DND-41 (cell line): Measurements from ENCODE around the gene MYH9.

Source experiments
- ATAC-seq: fragments of 200-7000 bp; cut with Tn5 transposase; 3 replicates; pipeline ENCODE4 v1.9.1; 2021; ENCODE audit warnings: low read depth; ENCODE audit not compliant: insufficient read depth
- DNase-seq: peaks from one replicate; pipeline ENCODE4 v3.0.0-alpha.2; 2020
- H2AFZ ChIP-seq: 2 replicates; pipeline ENCODE4 v1.6.0; 2012; ENCODE audit warnings: low read depth, low read length
- H3K27ac ChIP-seq: 2 replicates; pipeline ENCODE4 v1.5.1; 2012; ENCODE audit warnings: low read length, inconsistent platforms
- H3K27me3 ChIP-seq: fragments of 200-600 bp; sonication (generic); 2 replicates; pipeline ENCODE4 v1.6.0; 2012; ENCODE audit warnings: low read length, mild to moderate bottlenecking, inconsistent platforms; ENCODE audit not compliant: insufficient read depth, poor library complexity
- H3K36me3 ChIP-seq: 2 replicates; pipeline ENCODE4 v1.5.1; 2012; ENCODE audit warnings: low read length, inconsistent platforms; ENCODE audit not compliant: insufficient read depth
- H3K4me1 ChIP-seq: 2 replicates; pipeline ENCODE4 v1.5.1; 2012; ENCODE audit warnings: mild to moderate bottlenecking, low read length; ENCODE audit not compliant: insufficient read depth
- H3K4me2 ChIP-seq: 2 replicates; pipeline ENCODE4 v1.6.0; 2012; ENCODE audit warnings: mild to moderate bottlenecking, moderate library complexity, low read length, inconsistent platforms; ENCODE audit not compliant: insufficient read depth
- H3K4me3 ChIP-seq, 2 experiments: fragments of 200-600 bp in 1 of 2; shearing (Covaris generic) in 1 of 2; 2 replicates each; pipeline ENCODE4 v1.5.1; 2012 to 2016; ENCODE audit warnings: inconsistent platforms in 2 of 2, low read length in 2 of 2, mild to moderate bottlenecking in 2 of 2, low read depth in 1 of 2, moderate library complexity in 1 of 2
- H3K79me2 ChIP-seq: 2 replicates; pipeline ENCODE4 v1.6.0; 2012; ENCODE audit warnings: low read length, inconsistent platforms; ENCODE audit not compliant: insufficient read depth
- H3K9ac ChIP-seq: 2 replicates; pipeline ENCODE4 v1.6.0; 2012; ENCODE audit warnings: low read depth, mild to moderate bottlenecking, inconsistent platforms, low read length, moderate library complexity
- H3K9me3 ChIP-seq: 2 replicates; pipeline ENCODE4 v1.5.1; 2012; ENCODE audit warnings: low read length, moderate library complexity, mild to moderate bottlenecking, inconsistent platforms; ENCODE audit not compliant: insufficient read depth, severe bottlenecking
- H4K20me1 ChIP-seq: 2 replicates; pipeline ENCODE4 v1.6.0; 2012; ENCODE audit warnings: low read length; ENCODE audit not compliant: insufficient read depth
- EZH2 ChIP-seq: IDR thresholded peaks from 3 replicates; pipeline ENCODE4 v1.6.1; 2012; ENCODE audit warnings: borderline replicate concordance, low read depth, mild to moderate bottlenecking, moderate library complexity, low read length, inconsistent platforms; ENCODE audit not compliant: severe bottlenecking
- TF ChIP-seq, protein P1 (sequence below): IDR thresholded peaks from 2 replicates; pipeline ENCODE4 v1.5.1; 2012; ENCODE audit warnings: borderline replicate concordance, low read length, moderate library complexity, mild to moderate bottlenecking; ENCODE audit not compliant: poor library complexity, severe bottlenecking; ENCODE audit errors: extremely low read depth

Gene MYH9

DNA sequence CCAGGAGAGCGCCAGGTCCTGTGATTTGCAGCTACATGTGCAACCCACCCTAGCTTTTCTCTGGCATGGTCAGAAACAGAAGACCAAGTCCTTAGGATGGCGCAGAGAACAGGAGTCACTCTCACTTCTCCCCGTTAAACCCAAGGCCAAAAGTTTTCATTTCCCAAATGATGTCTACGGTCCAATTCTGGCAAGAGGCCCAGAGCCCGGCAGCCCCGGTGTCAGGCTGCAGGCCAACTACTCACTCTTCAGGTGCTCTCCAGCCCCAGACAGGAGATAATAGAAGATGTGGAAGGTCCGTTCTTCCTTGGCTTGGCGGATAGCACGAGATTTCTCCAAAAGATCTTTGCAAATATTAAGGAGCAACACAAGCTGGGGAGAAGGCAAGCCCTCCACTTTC, 67.2 kb downstream of the MYH9 start:
- H3K79me2 ChIP-seq: peaks cover 8% of the 10 kb centered on the region; the same call in 1 of the 2 replicates
- peaks cover 96% of the 10 kb centered on the region for H3K36me3 ChIP-seq
- no peaks in the 10 kb centered on the region for H3K4me1 ChIP-seq
- H3K9me3 ChIP-seq: no peaks in the 10 kb centered on the region
- no peak overlapping the region for H2AFZ ChIP-seq
- H4K20me1 ChIP-seq: peaks cover 8% of the 10 kb centered on the region
- ATAC-seq (no peak), DNase-seq (no peak)
- TF ChIP-seq, protein P1, sequence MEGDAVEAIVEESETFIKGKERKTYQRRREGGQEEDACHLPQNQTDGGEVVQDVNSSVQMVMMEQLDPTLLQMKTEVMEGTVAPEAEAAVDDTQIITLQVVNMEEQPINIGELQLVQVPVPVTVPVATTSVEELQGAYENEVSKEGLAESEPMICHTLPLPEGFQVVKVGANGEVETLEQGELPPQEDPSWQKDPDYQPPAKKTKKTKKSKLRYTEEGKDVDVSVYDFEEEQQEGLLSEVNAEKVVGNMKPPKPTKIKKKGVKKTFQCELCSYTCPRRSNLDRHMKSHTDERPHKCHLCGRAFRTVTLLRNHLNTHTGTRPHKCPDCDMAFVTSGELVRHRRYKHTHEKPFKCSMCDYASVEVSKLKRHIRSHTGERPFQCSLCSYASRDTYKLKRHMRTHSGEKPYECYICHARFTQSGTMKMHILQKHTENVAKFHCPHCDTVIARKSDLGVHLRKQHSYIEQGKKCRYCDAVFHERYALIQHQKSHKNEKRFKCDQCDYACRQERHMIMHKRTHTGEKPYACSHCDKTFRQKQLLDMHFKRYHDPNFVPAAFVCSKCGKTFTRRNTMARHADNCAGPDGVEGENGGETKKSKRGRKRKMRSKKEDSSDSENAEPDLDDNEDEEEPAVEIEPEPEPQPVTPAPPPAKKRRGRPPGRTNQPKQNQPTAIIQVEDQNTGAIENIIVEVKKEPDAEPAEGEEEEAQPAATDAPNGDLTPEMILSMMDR: no peak
- TF ChIP-seq EZH2: no peak
- H3K9ac ChIP-seq: no peak overlapping the region
- no peak overlapping the region for H3K4me3 ChIP-seq
- no peaks in the 10 kb centered on the region for H3K27me3 ChIP-seq
- H3K27ac ChIP-seq: no peak overlapping the region
- H3K4me2 ChIP-seq: no peak overlapping the region

DNA sequence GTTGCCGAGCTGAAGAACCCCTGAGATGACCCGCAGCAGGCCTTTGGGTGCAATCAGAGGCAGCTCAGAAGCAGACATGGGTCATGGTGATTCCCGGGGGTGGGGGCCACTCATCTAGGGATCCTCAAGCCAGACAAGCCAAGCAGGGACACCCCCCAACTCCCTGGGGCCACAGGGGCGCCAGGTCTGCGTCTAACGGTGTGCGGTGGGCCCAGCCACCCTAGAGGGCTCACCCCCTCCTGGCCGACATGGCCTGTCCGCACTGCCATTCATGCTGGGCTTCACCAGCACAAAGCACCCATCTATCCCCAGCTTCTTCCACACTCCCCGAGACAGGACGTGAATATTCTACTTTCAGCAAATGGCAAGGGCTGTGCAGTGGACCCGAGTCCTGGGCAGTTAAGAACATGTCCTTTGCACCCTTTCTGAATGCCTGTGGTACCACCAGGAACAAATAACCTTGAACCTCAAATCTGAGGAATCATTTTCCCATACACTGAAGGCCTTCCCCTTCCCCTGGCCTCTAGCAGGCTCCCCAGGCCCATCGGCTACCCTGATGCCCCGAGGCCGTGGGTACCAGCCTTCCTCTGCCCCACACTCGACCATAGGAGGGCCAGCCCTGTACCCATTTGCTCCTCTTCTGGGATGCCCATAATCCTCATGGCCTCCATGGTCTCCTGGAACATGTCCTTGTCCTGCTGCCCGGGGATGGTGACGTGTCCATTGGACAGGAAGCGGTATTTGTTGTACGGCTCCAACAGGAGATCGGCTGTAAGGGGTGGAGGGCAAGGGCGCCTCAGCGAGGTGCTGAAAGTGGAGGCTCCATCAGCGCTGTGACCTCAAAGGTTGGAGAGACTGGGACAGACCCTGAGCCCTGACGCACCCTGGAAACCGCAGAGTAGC, 67.9 kb downstream of the MYH9 start:
- no peak overlapping the region for H3K27ac ChIP-seq
- DNase-seq: no peak
- no peaks in the 10 kb centered on the region for H3K9me3 ChIP-seq
- no peak overlapping the region for H3K4me3 ChIP-seq
- peaks cover 96% of the 10 kb centered on the region for H3K36me3 ChIP-seq
- peaks cover 8% of the 10 kb centered on the region for H4K20me1 ChIP-seq
- no peaks in the 10 kb centered on the region for H3K4me1 ChIP-seq
- TF ChIP-seq, protein P1: no peak
- TF ChIP-seq EZH2: no peak
- no peak overlapping the region for H2AFZ ChIP-seq
- H3K9ac ChIP-seq: no peak overlapping the region
- H3K27me3 ChIP-seq: no peaks in the 10 kb centered on the region
- peaks cover 8% of the 10 kb centered on the region; the same call in 1 of the 2 replicates for H3K79me2 ChIP-seq
- no peak overlapping the region for H3K4me2 ChIP-seq
- ATAC-seq: no peak

DNA sequence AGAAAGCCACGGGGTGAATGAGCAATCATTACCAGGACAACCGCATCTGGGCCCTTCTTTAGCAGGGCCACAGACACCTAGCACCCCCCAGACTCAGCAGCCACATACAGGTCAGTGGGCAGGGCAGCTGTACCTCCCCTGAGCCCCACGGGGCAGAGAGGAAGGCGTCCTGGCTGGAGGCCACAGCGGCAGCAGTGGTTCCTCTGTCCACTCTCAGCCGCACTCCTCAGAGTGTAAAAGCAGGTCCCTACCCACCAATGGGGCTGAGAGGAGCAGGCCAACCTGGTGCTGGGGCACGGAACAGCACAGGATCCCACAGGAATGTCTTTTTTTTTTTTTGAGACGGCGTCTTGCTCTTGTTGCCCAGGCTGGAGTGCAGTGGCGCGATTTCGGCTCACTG, 69.3 kb downstream of the MYH9 start:
- peaks cover 96% of the 10 kb centered on the region for H3K36me3 ChIP-seq
- H3K9me3 ChIP-seq: no peaks in the 10 kb centered on the region
- no peak overlapping the region for H3K4me2 ChIP-seq
- H3K4me1 ChIP-seq: no peaks in the 10 kb centered on the region
- no peak for DNase-seq
- H3K4me3 ChIP-seq: no peak overlapping the region
- TF ChIP-seq, protein P1: no peak
- no peak for TF ChIP-seq EZH2
- no peak for ATAC-seq
- H2AFZ ChIP-seq: no peak overlapping the region
- H3K9ac ChIP-seq: no peak overlapping the region
- H3K27me3 ChIP-seq: no peaks in the 10 kb centered on the region
- 0 out of 2 replicates have a peak, but pooled peaks cover 2% of the 10 kb centered on the region for H3K79me2 ChIP-seq
- H4K20me1 ChIP-seq: peaks cover 8% of the 10 kb centered on the region
- H3K27ac ChIP-seq: no peak overlapping the region; the same call in 1 of the 2 replicates
